Adipocyte (in vitro differentiated cells): ENCODE measurements around the gene FGGY.

Source experiments
- DNase-seq: peaks from one replicate; pipeline ENCODE4 v3.0.0-alpha.2; 2015; ENCODE audit warnings: low read depth
- H3K27me3 ChIP-seq: replicated peaks from 2 replicates; pipeline ENCODE4 v1.7.0; 2013; ENCODE audit warnings: mild to moderate bottlenecking, low read length, moderate library complexity; ENCODE audit not compliant: control insufficient read depth, insufficient read depth
- H3K36me3 ChIP-seq: 2 replicates; pipeline ENCODE4 v1.7.0; 2013; ENCODE audit warnings: low read length, mild to moderate bottlenecking, moderate library complexity; ENCODE audit not compliant: control insufficient read depth, insufficient read depth, severe bottlenecking
- H3K4me1 ChIP-seq: 2 replicates; pipeline ENCODE4 v1.7.0; 2013; ENCODE audit warnings: mild to moderate bottlenecking, low read length, moderate library complexity; ENCODE audit not compliant: control insufficient read depth, insufficient read depth
- H3K4me3 ChIP-seq: 2 replicates; pipeline ENCODE4 v1.7.0; 2013; ENCODE audit warnings: mild to moderate bottlenecking, low read length, moderate library complexity
- H3K9ac ChIP-seq: 2 replicates; pipeline ENCODE4 v1.7.0; 2013; ENCODE audit warnings: mild to moderate bottlenecking, low read length, moderate library complexity
- H3K9me3 ChIP-seq: 2 replicates; pipeline ENCODE4 v1.7.0; 2013; ENCODE audit warnings: mild to moderate bottlenecking, low read length, moderate library complexity; ENCODE audit not compliant: control insufficient read depth

FGGY gene

DNA sequence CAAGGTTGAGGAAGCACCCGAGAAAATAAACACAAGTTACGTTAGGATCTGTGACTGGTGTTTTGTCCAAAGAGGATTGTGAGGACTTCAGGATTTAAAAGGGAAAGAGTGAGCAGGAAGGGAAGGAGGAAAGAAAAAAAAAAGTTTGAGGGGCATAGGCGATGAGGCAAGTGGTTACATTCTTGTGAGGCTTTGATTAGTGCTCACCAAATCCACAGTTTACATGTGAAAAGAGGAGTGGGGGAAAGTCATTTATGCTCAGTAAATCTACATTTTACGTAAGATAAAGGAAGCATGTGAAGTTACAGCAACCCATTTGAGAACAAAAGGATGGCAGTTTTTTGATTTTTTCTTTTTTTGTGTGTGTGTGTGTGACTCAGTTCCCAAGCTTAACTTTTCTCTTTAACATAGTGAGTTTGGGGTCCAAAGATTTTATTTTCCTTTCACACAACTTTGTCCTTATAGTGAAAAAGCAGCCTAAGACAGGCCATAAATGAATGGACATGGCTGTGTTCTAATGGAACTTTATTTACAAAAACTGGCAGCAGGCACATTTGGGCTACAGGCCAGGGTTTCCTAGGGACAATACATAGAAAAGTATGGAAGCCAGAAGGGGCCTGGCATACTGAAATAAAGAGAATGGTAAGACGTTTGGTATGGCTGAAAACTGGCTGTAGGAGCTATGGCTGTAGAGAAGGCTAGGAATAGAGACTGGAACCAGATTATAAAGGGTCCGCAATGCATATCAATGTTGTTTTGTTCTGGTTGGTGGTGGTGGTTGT lies 121.7 kb downstream of the FGGY start:
- Histone ChIP-seq H3K9ac (no peak overlapping the region), H3K9me3 (no peaks in the 10 kb centered on the region), H3K27me3 (no peaks in the 10 kb centered on the region), H3K4me3 (no peak overlapping the region), H3K36me3 (no peaks in the 10 kb centered on the region), H3K4me1 (peaks cover 27% of the 10 kb centered on the region)
- DNase-seq: no peak

DNA sequence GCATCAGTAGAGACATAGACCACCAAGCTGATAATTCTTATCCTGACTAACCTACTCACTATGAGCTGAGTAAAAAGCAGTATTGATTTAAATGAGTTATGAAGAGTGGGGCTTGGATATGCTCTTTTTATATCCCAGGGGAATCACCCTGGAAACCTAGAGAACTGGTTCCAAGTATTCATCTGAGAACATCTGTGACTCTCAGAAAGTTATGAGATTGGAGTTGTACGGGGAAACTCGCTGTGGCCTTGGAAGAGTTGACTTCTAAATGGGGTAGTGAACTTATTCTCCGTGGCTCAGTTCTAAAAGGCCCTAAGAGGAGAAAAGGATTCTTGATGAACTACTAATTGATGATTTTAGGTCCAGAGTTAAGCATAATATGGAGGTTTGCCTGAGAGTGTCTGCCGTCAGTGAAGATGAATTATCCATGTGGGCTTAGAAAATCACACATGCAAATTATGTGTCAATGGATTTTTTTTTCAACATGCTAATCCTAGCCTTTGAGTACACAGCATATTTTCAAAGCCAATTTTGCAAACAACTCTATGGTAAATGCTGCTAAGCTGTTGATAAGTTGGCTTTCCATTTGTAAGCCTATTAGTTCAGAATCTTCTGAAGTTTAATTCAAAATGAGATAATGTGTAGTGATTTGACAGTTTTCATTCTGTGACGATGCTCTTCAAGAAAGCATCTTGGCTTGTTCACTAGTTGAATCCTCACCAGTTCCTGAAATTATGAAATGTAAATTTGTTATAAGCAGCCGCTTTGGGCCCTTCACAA lies 122.7 kb downstream of the FGGY start:
- H3K36me3 ChIP-seq: no peaks in the 10 kb centered on the region
- H3K4me3 ChIP-seq: no peak overlapping the region
- H3K4me1 ChIP-seq: peaks cover 32% of the 10 kb centered on the region
- H3K9me3 ChIP-seq: no peaks in the 10 kb centered on the region
- no peaks in the 10 kb centered on the region for H3K27me3 ChIP-seq
- H3K9ac ChIP-seq: no peak overlapping the region
- no peak for DNase-seq

DNA sequence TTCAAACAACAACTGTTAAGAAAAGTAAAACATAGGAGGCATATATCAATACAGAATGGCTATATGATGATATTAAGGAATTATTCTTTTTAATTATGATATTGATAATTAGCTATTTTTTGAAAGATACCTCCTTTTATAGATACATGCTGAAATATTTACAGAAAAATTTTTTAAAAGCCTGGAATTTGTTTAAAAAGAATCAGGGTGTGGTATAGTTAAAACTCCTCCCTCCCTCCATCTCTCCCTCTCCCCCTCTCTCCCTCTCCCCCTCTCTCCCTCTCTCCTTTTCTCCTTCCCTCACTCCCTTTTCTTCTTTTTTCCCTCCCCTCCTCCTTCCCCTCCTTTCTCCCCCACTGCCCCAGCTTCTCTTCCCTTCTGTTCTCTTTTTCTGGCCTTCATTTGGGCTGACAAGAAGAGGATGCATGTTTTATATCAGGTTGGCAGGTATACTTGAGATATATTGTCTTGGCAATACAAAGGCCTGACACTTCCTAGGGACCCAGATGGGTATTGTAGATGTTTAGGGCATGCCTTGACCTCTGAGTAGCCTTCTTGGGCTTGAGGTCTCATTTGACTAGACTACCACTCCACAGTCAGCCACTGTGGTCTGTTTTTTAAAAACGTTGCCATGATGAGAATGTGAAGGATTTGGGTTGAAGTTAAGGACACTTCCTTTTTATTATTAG lies 124.5 kb downstream of the FGGY start:
- no peak overlapping the region for H3K9ac ChIP-seq
- H3K4me3 ChIP-seq: no peak overlapping the region
- no peaks in the 10 kb centered on the region for H3K36me3 ChIP-seq
- H3K9me3 ChIP-seq: no peaks in the 10 kb centered on the region
- no peak for DNase-seq
- no peaks in the 10 kb centered on the region for H3K27me3 ChIP-seq
- peaks cover 32% of the 10 kb centered on the region for H3K4me1 ChIP-seq

DNA sequence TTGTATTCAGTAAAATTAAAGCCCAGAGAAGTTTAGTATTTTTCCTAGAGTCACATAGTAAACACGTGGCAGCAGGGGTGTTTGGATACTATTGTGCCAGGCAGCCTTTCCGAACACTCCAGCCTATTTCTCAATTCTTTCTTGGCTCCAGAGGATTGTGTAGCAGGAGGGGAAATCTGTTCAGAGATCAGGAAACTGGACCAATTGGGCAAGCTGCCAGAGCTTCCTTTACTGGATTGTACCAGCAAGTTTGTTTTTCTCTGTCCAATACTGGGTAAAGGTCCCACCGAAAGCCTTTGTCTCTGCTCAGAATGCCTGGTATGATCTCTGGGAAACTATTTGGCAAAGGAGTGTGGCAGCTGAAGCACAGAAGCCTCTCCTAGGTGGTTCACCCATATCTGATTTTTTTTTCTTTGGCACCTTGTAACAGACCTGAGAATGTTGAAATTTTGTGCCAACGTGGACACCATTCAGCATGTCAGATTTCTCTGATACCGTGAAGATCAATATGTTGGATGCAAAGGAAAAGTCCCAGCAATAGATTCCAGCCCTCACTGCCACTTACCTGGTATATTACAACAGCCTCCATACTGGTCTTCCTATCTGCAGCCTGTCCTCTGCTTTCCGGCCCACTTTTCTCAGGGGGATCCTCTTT lies 126.2 kb downstream of the FGGY start:
- peak; percentile 62 for DNase-seq
- Histone ChIP-seq H3K36me3 (no peaks in the 10 kb centered on the region), H3K9me3 (no peaks in the 10 kb centered on the region), H3K4me3 (no peak overlapping the region), H3K9ac (peak overlapping the region; percentile 61), H3K4me1 (peaks cover 28% of the 10 kb centered on the region), H3K27me3 (no peaks in the 10 kb centered on the region)

DNA sequence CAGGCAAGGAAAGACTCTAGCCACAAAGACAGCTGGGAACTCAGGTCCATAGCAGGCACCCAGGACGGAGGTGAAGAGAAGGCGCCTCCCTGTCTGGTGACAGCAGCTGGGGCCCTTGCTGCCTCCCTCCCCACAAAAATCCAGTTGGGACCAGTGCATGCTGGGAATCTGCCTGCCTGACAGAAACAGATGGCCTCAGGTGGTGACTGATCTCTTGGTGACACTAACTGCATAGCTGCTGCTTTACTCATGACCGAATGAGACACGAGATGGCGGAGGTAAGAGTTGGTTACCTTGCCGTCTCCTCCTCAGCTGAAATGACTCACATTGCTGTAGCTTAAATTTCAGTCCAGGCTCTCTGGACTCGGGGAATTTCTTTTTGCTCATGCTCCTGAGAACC lies 130.3 kb downstream of the FGGY start:
- no peak overlapping the region for H3K4me3 ChIP-seq
- no peaks in the 10 kb centered on the region for H3K36me3 ChIP-seq
- H3K27me3 ChIP-seq: no peaks in the 10 kb centered on the region
- DNase-seq: no peak
- H3K4me1 ChIP-seq: peaks cover 25% of the 10 kb centered on the region
- H3K9me3 ChIP-seq: no peaks in the 10 kb centered on the region
- no peak overlapping the region for H3K9ac ChIP-seq

DNA sequence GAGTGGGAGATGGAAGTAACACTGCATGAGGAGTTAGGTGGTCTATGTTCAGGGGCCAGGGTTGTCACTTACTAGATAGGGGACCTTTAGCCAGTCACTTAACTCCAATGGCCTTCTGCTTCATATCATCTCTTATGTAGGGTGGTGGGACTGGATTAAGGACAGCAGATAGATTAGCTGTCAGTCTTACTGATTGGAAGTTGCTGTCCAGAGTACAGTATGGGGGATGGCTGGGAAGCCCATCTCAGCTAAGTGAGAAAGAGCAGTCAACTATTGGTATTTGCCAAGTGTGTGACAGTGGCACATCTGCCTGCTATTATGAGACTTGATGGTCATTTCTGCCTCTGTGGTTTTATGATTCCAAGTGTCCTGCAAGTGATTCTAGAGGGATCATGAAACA lies 130.9 kb downstream of the FGGY start:
- Histone ChIP-seq H3K4me1 (peaks cover 23% of the 10 kb centered on the region), H3K9ac (no peak overlapping the region), H3K4me3 (no peak overlapping the region), H3K27me3 (no peaks in the 10 kb centered on the region), H3K9me3 (no peaks in the 10 kb centered on the region), H3K36me3 (no peaks in the 10 kb centered on the region)
- DNase-seq: no peak

DNA sequence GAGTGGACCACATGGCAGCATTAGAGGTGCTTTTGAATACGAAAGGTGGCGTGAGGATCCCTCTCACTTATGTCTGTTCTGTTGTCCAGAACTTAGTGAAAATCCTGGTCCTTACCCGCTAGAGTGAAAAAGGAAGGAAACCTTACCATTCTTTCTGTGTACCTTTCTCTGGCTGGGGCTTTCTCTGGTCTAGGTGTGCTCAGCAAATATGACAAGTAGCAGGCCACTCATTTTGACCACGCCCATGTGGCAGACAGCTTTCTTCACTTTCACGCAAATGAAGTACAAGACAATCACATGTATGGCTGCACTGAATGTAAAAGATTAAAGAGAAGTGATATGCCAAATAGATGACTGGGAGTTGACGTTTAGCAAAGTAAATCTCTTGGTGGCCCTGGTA lies 131.9 kb downstream of the FGGY start:
- peaks cover 23% of the 10 kb centered on the region for H3K4me1 ChIP-seq
- no peak overlapping the region for H3K4me3 ChIP-seq
- H3K9me3 ChIP-seq: no peaks in the 10 kb centered on the region
- no peak for DNase-seq
- H3K9ac ChIP-seq: no peak overlapping the region
- no peaks in the 10 kb centered on the region for H3K36me3 ChIP-seq
- H3K27me3 ChIP-seq: no peaks in the 10 kb centered on the region

DNA sequence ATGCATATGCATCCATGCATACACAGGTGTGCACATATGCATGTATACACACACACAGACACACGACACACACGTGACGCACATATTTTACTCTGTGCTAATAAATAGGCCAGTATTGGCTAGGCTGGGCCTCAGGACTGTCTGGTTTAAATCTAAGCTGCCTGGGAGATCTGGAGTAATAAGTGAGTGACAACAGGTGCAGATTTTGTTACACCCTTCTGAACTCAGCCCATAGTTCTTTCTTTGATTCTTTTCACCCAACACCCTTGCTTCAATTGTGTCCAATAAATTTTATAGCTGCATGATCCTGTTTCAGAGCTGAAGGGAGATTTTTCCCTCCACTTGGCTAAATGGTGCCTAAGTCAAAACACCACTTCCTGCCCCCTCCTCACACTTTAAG lies 132.8 kb downstream of the FGGY start:
- Histone ChIP-seq H3K4me3 (no peak overlapping the region), H3K4me1 (peaks cover 30% of the 10 kb centered on the region), H3K27me3 (no peaks in the 10 kb centered on the region), H3K36me3 (no peaks in the 10 kb centered on the region), H3K9me3 (no peaks in the 10 kb centered on the region), H3K9ac (no peak overlapping the region)
- DNase-seq: no peak

DNA sequence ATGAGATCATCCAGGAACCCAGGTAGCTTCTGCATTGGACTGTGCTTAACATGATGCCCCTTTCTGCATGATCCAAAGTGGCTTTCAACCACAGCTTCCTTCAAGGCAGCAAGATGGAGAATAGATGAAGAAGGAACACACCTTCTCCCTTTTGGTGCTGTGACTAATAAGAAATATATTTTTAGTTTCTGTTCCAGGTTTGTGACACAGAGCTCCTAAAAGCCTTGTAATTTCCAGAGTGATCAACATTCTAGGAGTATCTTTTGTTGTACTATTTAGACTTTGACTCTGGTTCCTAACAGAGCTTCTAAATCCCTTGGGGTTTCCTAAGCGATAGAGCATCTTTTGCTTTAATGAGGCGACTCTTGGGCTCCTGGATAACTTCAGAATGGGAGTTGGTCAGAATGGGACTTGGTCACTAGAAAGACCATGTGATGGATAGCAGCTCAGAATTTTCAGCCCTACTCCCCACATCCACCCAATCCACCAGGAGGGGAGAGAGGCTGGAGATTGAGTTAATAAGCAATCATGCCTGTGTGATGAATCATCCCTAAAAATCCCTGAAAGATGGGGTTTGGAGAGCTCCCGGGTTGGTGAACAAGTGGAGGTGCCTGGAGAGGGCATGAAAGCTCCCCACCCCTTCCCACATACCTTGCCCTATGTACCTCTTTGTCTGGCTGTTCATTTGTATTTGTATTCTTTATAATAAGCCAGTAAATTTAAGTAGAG lies 134.8 kb downstream of the FGGY start:
- no peaks in the 10 kb centered on the region for H3K9me3 ChIP-seq

DNA sequence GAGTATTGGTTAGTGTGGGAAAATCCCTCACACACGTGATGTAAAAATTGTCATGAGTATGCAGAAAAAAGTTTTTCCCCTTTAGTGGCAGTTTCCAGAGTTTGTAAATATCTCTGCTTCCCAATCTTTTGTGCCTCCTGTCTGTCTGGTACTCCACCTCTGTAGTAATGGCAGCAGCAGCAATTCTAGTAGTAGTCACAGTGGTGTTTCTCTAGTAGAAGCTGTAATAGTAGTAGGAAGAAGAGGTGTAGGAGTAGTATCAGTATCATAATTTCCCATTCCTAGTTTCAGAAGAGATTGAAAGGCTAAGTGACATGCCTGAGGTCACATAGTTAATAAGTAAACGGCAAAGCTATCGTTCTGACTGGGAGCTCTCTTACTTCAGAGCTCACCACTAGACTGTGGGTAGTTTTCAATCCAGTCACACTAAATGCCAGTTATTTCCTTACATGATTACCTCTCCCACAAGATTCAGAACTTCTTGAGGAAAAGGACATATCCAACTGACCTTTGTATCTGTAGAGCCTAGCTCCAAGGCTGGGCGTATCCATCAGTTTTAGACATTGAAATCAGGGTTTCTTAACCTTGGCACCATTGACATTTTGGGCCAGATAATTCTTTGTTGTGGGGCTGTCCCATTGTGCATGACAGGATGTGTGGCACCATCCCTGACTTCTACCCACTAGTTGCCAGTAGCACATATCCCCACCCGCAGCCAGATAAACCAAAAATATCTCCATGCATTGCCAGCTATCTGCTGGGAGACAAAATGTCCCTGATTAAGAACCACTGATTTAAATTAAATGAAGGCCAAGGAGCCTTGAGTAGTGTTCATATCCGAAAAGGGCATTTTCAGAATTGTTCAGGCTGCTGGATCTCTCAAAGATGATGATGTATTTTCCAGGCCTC lies 135.9 kb downstream of the FGGY start:
- no peak overlapping the region for H3K9ac ChIP-seq
- H3K27me3 ChIP-seq: no peaks in the 10 kb centered on the region
- no peak for DNase-seq
- peaks cover 32% of the 10 kb centered on the region for H3K4me1 ChIP-seq
- no peak overlapping the region for H3K4me3 ChIP-seq
- no peaks in the 10 kb centered on the region for H3K9me3 ChIP-seq
- H3K36me3 ChIP-seq: no peaks in the 10 kb centered on the region

More for the DNA sequence above, 134.8 kb downstream of the FGGY start:
- H3K4me1 ChIP-seq: peaks cover 32% of the 10 kb centered on the region
- H3K36me3 ChIP-seq: no peaks in the 10 kb centered on the region
- H3K4me3 ChIP-seq: no peak overlapping the region
- no peaks in the 10 kb centered on the region for H3K27me3 ChIP-seq
- no peak overlapping the region for H3K9ac ChIP-seq
- peak; percentile 27 for DNase-seq
